H1 (cell line): Measurements from ENCODE around the gene TRIOBP. TPM values are rescaled to one million over a fixed set of nuclear protein-coding genes. Genes with fewer than 3 reads are reported as not detected.

Source experiments
- CTCF ChIA-PET: fragments of 300-600 bp; sonication (Branson Sonifier 250); formaldehyde crosslinking; loops from one replicate; lab custom pipeline; 2021; ENCODE audit not compliant: partially characterized antibody; lab: Charles Lee
- POLR2A ChIA-PET: fragments of 300-600 bp; sonication (Branson Sonifier 250); formaldehyde crosslinking; loops from one replicate; lab custom pipeline; 2021; ENCODE audit warnings: inconsistent platforms; ENCODE audit not compliant: partially characterized antibody; lab: Charles Lee
- DNase-seq, 2 experiments: peaks; one replicate each; pipeline versions ENCODE4 v3.0.0 to v3.0.0-alpha.2; 2010 to 2022; ENCODE audit warnings: low spot score in 2 of 2, low read depth in 1 of 2, mixed read lengths in 1 of 2
- FAIRE-seq: peaks from 2 replicates; lab custom pipeline; 2011; peaks lifted over from hg19 to GRCh38; lab: Jason Lieb, UNC
- H2AFZ ChIP-seq: 2 replicates; pipeline ENCODE4 v1.8.1; 2012; ENCODE audit warnings: low read length, inconsistent platforms
- H2AK5ac ChIP-seq: 2 replicates; pipeline ENCODE4 v1.6.1; 2013; ENCODE audit warnings: low read depth, low read length
- H2BK120ac ChIP-seq: replicated peaks from 2 replicates; pipeline ENCODE3; 2013; ENCODE audit warnings: low read depth, low read length, inconsistent platforms
- H2BK12ac ChIP-seq: 2 replicates; pipeline ENCODE4 v1.6.1; 2013; ENCODE audit warnings: low read depth, low read length
- H2BK15ac ChIP-seq: 2 replicates; pipeline ENCODE4 v1.6.1; 2013; ENCODE audit warnings: low read length
- H2BK20ac ChIP-seq: 2 replicates; pipeline ENCODE4 v1.6.1; 2013; ENCODE audit warnings: low read length
- H2BK5ac ChIP-seq: 2 replicates; pipeline ENCODE4 v1.6.1; 2013; ENCODE audit warnings: low read depth, low read length
- H3K14ac ChIP-seq: 2 replicates; pipeline ENCODE4 v1.6.1; 2013; ENCODE audit warnings: inconsistent platforms; ENCODE audit not compliant: insufficient read length
- H3K18ac ChIP-seq: 2 replicates; pipeline ENCODE4 v1.6.1; 2013; ENCODE audit warnings: low read length; ENCODE audit errors: extremely low read depth
- H3K23ac ChIP-seq: 2 replicates; pipeline ENCODE4 v1.6.1; 2013; ENCODE audit warnings: inconsistent platforms; ENCODE audit not compliant: insufficient read length
- H3K23me2 ChIP-seq: 2 replicates; pipeline ENCODE4 v1.6.1; 2013; ENCODE audit warnings: low read depth, low read length
- H3K27ac ChIP-seq: 2 replicates; pipeline ENCODE4 v1.6.1; 2011; ENCODE audit warnings: low read depth, low read length, inconsistent platforms
- H3K27me3 ChIP-seq, 4 experiments: replicated peaks in 1 of 4; 1 replicate in 1 of 4; 2 replicates in 3 of 4; pipeline versions ENCODE4 v1.6.1 to v1.8.1; 2011 to 2013; ENCODE audit warnings: low read length in 3 of 4, mild to moderate bottlenecking in 3 of 4, inconsistent platforms in 2 of 4, mixed read lengths in 2 of 4, moderate library complexity in 1 of 4; ENCODE audit not compliant: control insufficient read depth in 3 of 4, insufficient read depth in 3 of 4; ENCODE audit errors: extremely low read depth in 1 of 4
- H3K36me3 ChIP-seq, 4 experiments: 2 replicates each; pipeline versions ENCODE4 v1.6.1 to v1.8.1; 2011 to 2013; ENCODE audit warnings: mild to moderate bottlenecking in 4 of 4, low read length in 3 of 4, moderate library complexity in 2 of 4, control low read depth in 1 of 4, inconsistent platforms in 1 of 4; ENCODE audit not compliant: insufficient read depth in 4 of 4, control insufficient read depth in 2 of 4
- H3K4ac ChIP-seq: replicated peaks from 2 replicates; pipeline ENCODE3; 2013; ENCODE audit warnings: low read length, low read depth, mixed read lengths, inconsistent platforms; ENCODE audit not compliant: insufficient read length
- H3K4me1 ChIP-seq, 4 experiments: replicated peaks in 1 of 4; 1 replicate in 1 of 4; 2 replicates in 3 of 4; pipeline versions ENCODE4 v1.6.1 to v1.8.1; 2011 to 2013; ENCODE audit warnings: low read length in 3 of 4, inconsistent platforms in 2 of 4, mixed read lengths in 1 of 4; ENCODE audit not compliant: insufficient read depth in 4 of 4, control insufficient read depth in 3 of 4
- H3K4me2 ChIP-seq, 2 experiments: 2 replicates each; pipeline versions ENCODE4 v1.6.1 to v1.8.1; 2011 to 2013; ENCODE audit warnings: low read depth in 2 of 2, low read length in 2 of 2, control low read depth in 1 of 2, inconsistent platforms in 1 of 2, mild to moderate bottlenecking in 1 of 2; ENCODE audit not compliant: insufficient read depth in 1 of 2
- H3K4me3 ChIP-seq, 4 experiments: fragments of 200-600, 300-600 bp in 1 of 4; sonication (generic), shearing (Covaris generic), sonication (Bioruptor Twin) in 1 of 4; 2 replicates each; pipeline versions ENCODE4 v1.5.1 to v1.8.1; 2011 to 2016; ENCODE audit warnings: low read length in 4 of 4, low read depth in 3 of 4, control low read depth in 2 of 4, inconsistent platforms in 2 of 4, mild to moderate bottlenecking in 2 of 4, mixed read lengths in 1 of 4, moderate library complexity in 1 of 4; ENCODE audit not compliant: insufficient read depth in 2 of 4; ENCODE audit errors: extremely low read depth in 1 of 4
- H3K56ac ChIP-seq: replicated peaks from 2 replicates; pipeline ENCODE3; 2013; ENCODE audit warnings: low read depth, mild to moderate bottlenecking, mixed read lengths, low read length, inconsistent platforms; ENCODE audit not compliant: insufficient read length
- H3K79me1 ChIP-seq: 2 replicates; pipeline ENCODE4 v1.6.1; 2013; ENCODE audit warnings: low read depth, low read length, control low read depth
- H3K79me2 ChIP-seq, 2 experiments: 2 replicates each; pipeline versions ENCODE4 v1.6.1 to v1.8.1; 2012 to 2013; ENCODE audit warnings: low read length in 2 of 2, mild to moderate bottlenecking in 2 of 2, inconsistent platforms in 1 of 2; ENCODE audit not compliant: insufficient read depth in 2 of 2, control insufficient read depth in 1 of 2
- H3K9ac ChIP-seq, 4 experiments: replicated peaks in 1 of 4; 1 replicate in 1 of 4; 2 replicates in 3 of 4; pipeline versions ENCODE4 v1.6.1 to v1.8.1; 2011 to 2013; ENCODE audit warnings: low read depth in 3 of 4, low read length in 3 of 4, control low read depth in 2 of 4, mild to moderate bottlenecking in 2 of 4, moderate library complexity in 2 of 4, inconsistent platforms in 1 of 4; ENCODE audit errors: extremely low read depth in 1 of 4
- H3K9me3 ChIP-seq, 2 experiments: 2 replicates each; pipeline versions ENCODE4 v1.6.1 to v1.8.1; 2012 to 2013; ENCODE audit warnings: mild to moderate bottlenecking in 2 of 2, moderate library complexity in 2 of 2, control low read depth in 1 of 2, inconsistent platforms in 1 of 2, low read depth in 1 of 2, low read length in 1 of 2, mixed read lengths in 1 of 2; ENCODE audit not compliant: insufficient read depth in 2 of 2
- H4K20me1 ChIP-seq, 2 experiments: replicated peaks in 1 of 2; 2 replicates each; pipeline versions ENCODE3 to v1.8.1; 2011 to 2013; ENCODE audit warnings: inconsistent platforms in 2 of 2, low read length in 2 of 2, mild to moderate bottlenecking in 1 of 2; ENCODE audit not compliant: insufficient read depth in 2 of 2, control insufficient read depth in 1 of 2
- H4K5ac ChIP-seq: 2 replicates; pipeline ENCODE4 v1.6.1; 2013; ENCODE audit warnings: low read length, low read depth, mixed read lengths, inconsistent platforms; ENCODE audit not compliant: insufficient read length
- H4K8ac ChIP-seq: 2 replicates; pipeline ENCODE4 v1.8.0; 2013; ENCODE audit warnings: mild to moderate bottlenecking, moderate library complexity, low read length, inconsistent platforms; ENCODE audit not compliant: insufficient read depth; ENCODE audit errors: extremely low read depth
- H4K91ac ChIP-seq: replicated peaks from 2 replicates; pipeline ENCODE3; 2013; ENCODE audit warnings: low read length, mixed read lengths, inconsistent platforms; ENCODE audit not compliant: insufficient read length
- ASH2L ChIP-seq: fragments of 200-600, 300-600 bp; sonication (generic); IDR thresholded peaks from one replicate; pipeline ENCODE4 v1.7.1; 2017; ENCODE audit warnings: low read length
- SAP30 ChIP-seq: fragments of 300-600 bp; sonication (generic); IDR thresholded peaks from 2 replicates; pipeline ENCODE4 v1.7.1; 2012; ENCODE audit warnings: low read length, moderate library complexity, mild to moderate bottlenecking, inconsistent platforms; ENCODE audit not compliant: insufficient read depth, insufficient replicate concordance
- SRF ChIP-seq: IDR thresholded peaks from 2 replicates; pipeline ENCODE4 v1.6.1; 2011; ENCODE audit warnings: mild to moderate bottlenecking, low read depth, low read length, moderate library complexity
- TBP ChIP-seq: IDR thresholded peaks from 2 replicates; pipeline ENCODE4 v1.6.1; 2011; ENCODE audit warnings: low read depth, low read length, improper control_type of control experiment
- ZNF274 ChIP-seq: IDR thresholded peaks from 2 replicates; pipeline ENCODE4 v1.7.0; 2012; ENCODE audit warnings: low read length, borderline replicate concordance; ENCODE audit errors: extremely low read depth
- WGBS, 2 experiments: shearing (Covaris generic) in 1 of 2; methylation state at CpG; one replicate each; pipeline versions ENCODE4 v1.1.6 to v1.1.7; 2013 to 2015; ENCODE audit warnings: low lambda C conversion rate in 2 of 2, mixed read lengths in 2 of 2, inconsistent platforms in 1 of 2, low coverage in 1 of 2, missing lambda C conversion rate in 1 of 2; ENCODE audit not compliant: insufficient replicate concordance in 2 of 2, insufficient coverage in 1 of 2, insufficient read length in 1 of 2; ENCODE audit errors: extremely low coverage in 1 of 2, missing lambda C conversion rate in 1 of 2; 5-methylcytosine and 5-hydroxymethylcytosine counted together
- polyA plus RNA-seq, 7 experiments: library from polyadenylated mRNA; depleted of rRNA in 3 of 7; stranded (reverse) in 5 of 7; unstranded in 2 of 7; fragments of >200 nt in 5 of 7; fragments of 200-250 nt in 2 of 7; gene quantifications; 1 replicate in 5 of 7; 2 replicates in 1 of 7; 4 replicates in 1 of 7; pipeline versions ENCODE4 v1.2.1 to v1.2.3, GENCODE V29; 2011 to 2013; ENCODE audit warnings: missing spikeins in 2 of 7, mixed read lengths in 2 of 7
- total RNA-seq: library from RNA; stranded (reverse); fragmentation: NEBNext Ultra II Directional; extraction: Animal tissue kit (Norgen Biotek cat#: 25700); gene quantifications from 2 replicates; pipeline ENCODE4 v1.2.1, GENCODE V29; 2021

Gene TRIOBP
- total and polyA plus RNA-seq, 2 of the 8 experiments (the other 6 are each of a cell fraction or from before 2014, with no cell fraction given), result 18.2 to 27.3 TPM

GRCh38 chr22:37803639-37804351, 106.9 kb downstream of the TRIOBP start:
- H3K23me2 ChIP-seq, result peaks cover 48% of the 10 kb centered on the region
- peaks cover 3 to 39% (median 31%) of the 10 kb centered on the region in 4 experiments for H3K27me3 ChIP-seq
- H2BK120ac ChIP-seq, result peak overlapping the region; percentile 94
- H3K9ac ChIP-seq, result peak overlapping the region in 3 of 4 experiments; percentile 23 to 82 (median 72); a peak in 5 of 7 replicates
- no peak overlapping the region for H3K14ac ChIP-seq
- peak overlapping the region; percentile 97 for H4K91ac ChIP-seq
- peak overlapping the region; percentile 67 for H3K56ac ChIP-seq
- no peak overlapping the region for H3K27ac ChIP-seq
- peak overlapping the region; percentile 98 for H3K18ac ChIP-seq
- DNase-seq, result peak in 1 of 2 experiments; percentile 70
- no peak overlapping the region for H2BK5ac ChIP-seq
- peaks cover 0 to 7% of the 10 kb centered on the region in 2 experiments; a peak in 1 of 4 replicates for H3K79me2 ChIP-seq
- H2AK5ac ChIP-seq, result no peak overlapping the region
- peaks cover 0 to 22% (median 19%) of the 10 kb centered on the region in 4 experiments; a peak in 6 of 7 replicates for H3K4me1 ChIP-seq
- peak overlapping the region; percentile 95 for H3K4ac ChIP-seq
- peak overlapping the region; percentile 69; the same call in 1 of the 2 replicates for H2BK12ac ChIP-seq
- no peaks in the 10 kb centered on the region for H3K9me3 ChIP-seq
- H4K5ac ChIP-seq, result peak overlapping the region; percentile 78
- peaks cover 0 to 2% of the 10 kb centered on the region in 2 experiments for H4K20me1 ChIP-seq
- no peaks in the 10 kb centered on the region for H3K36me3 ChIP-seq
- H3K4me3 ChIP-seq, result peak overlapping the region; percentile 79 to 91 (median 86)
- no peak overlapping the region for H2AFZ ChIP-seq
- ChIA-PET POLR2A (interaction anchor here (0.6 to 8.8 kb wide), 24 partner anchors 9 to 213 kb away, joined by 3 to 142 read pairs (median 4); partner anchors contain the start of genes GALR3, GGA1, NOL12 and PDXP), CTCF (interaction anchor here (1.0 to 1.2 kb wide), 2 partner anchors 12 to 16 kb away, joined by 3 read pairs; no protein-coding TSS in a partner anchor)
- H3K79me1 ChIP-seq, result peaks cover 3% of the 10 kb centered on the region
- WGBS, 2 experiments, result 6% methylated on average over 32 of the region's 34 CpGs; no CpG with 5 or more reads in 1 of the 2 experiments
- H2BK15ac ChIP-seq, result peak overlapping the region; percentile 88; the same call in 1 of the 2 replicates
- H3K4me2 ChIP-seq, result peak overlapping the region; percentile 91 to 94
- H3K23ac ChIP-seq, result no peak overlapping the region
- peak overlapping the region; percentile 80; the same call in 1 of the 2 replicates for H2BK20ac ChIP-seq
- FAIRE-seq, result no peak
- H4K8ac ChIP-seq, result peak overlapping the region; percentile 95
- TF ChIP-seq SRF (no peak), SAP30 (no peak), ZNF274 (no peak), TBP (no peak), ASH2L (peak; percentile 50)
